Esophagus mucosa (tissue), 1 donor: ENCODE results near the gene PRSS22. TPM values are rescaled to one million over a fixed set of nuclear protein-coding genes. Genes with fewer than 3 reads are reported as not detected.

Experiments
- ATAC-seq: fragments of 200-7000 bp; cut with Tn5 transposase; one replicate; pipeline ENCODE4 v1.9.1; 2020
- total RNA-seq: library from RNA; stranded (reverse); gene quantifications from one replicate; pipeline ENCODE4 v1.2.4, GENCODE V29; 2023
- donor health status: DM: yes; HTN: yes; CAD: no.

Gene PRSS22
- total RNA-seq, 1 donor from 2014 or later, result 97.0 TPM

DNA sequence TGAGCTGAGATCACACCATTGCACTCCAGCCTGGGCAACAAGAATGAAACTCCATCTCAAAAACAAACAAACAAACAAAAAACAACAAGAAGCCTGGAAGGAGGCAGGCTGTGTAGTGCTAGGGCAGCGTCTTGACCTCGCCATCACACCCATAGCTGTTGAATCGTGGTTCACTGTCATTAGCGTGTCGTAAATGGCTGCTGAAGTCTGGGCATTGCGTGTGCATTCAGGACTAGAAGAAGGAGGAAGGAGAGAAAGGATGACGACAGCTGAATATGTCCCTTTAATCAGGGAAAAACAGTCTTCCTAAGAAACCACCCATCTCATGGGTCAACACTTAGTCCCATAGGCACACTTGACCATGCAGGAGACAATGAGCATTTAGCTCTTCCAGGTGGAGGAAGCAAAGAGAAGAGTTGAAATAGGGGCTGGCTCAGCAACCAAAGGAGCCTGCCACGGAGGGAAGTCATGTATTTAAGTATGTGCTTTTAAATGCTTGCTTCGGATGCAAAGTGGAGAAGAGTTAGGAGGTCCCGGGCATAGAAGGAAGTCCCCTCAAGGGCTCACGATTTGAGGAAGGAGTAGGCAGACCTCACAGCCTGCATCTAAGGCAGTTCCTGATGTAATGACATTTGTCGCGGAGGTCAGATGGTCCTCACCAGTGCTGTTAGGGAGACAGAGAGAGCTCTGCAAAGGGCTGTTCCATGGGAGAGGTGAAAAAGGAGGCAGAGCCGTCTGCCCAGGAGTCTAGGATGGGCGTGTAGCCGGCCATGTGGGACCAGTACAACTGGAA is 8.8 kb downstream of the PRSS22 start:
- no peak for ATAC-seq

DNA sequence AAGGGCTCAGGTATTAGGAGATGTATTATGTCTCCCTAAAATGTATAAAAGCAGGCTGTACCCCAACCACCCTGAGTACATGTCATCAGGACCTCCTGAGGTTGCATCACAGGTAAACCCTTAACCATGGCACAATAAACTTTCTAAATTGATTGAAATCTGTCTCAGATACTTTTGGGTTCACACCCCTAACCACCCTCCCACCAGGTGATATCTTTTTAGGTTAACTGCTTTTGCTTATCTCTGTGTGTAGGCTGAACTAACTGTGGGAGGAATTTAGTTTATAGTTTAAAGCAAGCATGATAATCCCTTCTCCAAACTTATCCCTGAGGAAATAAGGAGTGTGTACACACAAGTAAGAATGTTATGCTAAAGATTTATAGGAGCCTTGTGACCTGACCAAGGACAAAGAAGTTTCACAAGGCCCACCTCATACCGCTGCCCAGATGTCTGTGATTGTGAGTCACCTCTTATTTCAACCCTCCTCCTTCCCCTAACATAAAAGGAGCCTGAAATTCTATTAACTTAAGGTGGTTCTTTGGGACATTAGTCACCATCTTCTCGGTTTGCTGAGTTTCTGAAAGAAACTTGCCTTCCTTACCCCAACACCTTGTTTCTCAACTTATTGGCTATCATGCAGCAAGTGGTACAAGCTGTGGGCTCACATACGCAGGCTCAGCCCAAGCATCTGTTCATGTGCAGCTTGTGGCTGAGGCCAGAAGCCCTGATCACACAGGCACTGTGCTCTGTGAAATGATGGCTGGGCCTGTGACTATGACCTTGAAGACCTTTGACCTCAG is 11.3 kb downstream of the PRSS22 start:
- peak; percentile 49 for ATAC-seq

DNA sequence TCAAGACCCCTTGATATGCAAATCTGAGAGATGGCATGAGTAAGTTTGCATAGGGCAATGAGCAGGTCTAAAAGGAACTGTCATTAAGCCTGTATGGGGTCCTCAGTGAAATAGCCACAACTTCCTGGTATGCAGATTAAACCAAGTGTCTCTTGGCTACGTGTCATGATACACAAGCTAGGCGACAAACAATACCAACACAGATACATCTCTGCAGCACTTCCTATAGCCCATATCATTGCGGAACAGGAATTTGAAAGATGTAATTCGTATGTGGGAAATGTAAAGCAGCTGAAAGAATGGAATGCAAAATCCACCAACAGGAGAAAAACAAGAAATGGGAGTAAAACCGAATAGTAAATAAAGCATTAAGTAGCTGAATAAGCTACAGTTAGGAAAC is 12.9 kb downstream of the PRSS22 start:
- no peak for ATAC-seq

DNA sequence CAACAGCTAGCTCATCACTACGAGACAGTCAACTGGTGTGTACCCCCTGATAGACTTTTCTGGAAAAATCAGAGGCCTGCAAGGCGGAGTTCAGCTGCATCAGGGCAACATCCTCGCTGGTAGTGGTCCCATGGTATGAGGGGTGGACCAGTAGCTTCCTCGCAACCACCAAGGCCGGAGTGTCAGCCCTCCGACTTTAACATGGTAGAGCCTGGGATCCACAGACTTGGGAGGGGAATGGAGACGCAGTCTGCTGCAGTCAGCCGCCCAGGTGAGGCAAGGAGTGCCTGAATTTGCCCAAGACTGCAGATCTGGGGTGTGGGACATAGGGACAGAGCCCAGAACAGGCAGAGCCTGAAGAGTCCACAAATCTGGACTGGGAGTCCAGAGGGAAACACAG is 14.4 kb downstream of the PRSS22 start:
- ATAC-seq, result no peak

DNA sequence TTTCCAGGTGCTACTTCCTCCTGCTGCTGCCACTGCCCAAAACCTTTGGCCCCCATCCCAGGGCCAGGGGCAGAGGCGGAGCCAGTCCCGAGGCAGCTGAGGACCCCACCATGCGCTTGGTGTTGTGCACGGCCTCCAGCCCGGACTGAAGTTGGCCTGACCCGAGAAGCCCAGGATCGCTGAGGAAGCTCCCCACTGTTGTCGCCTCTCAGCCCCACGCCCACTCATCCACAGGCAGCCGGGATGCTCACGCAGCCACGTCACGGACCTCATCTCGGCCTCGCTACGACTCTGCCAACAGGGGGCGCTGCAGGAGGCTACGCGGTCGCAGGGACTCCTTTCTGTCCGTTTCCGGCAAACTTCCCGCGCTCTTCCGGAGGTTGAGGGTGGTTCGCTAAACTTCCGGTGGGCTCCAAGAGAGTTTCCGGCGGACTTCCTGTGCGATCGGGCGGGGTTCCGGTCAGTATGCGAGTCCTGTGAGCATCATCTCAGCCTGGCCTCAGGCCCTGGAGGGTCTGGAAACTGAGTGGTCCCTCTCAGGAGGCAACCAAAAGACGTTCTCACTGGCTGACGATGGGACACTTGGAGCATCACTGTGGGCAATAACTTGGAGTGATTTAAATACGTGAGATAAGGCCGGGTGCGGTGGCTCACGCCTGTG is 15.5 kb downstream of the PRSS22 start:
- ATAC-seq, result peak; percentile 2

DNA sequence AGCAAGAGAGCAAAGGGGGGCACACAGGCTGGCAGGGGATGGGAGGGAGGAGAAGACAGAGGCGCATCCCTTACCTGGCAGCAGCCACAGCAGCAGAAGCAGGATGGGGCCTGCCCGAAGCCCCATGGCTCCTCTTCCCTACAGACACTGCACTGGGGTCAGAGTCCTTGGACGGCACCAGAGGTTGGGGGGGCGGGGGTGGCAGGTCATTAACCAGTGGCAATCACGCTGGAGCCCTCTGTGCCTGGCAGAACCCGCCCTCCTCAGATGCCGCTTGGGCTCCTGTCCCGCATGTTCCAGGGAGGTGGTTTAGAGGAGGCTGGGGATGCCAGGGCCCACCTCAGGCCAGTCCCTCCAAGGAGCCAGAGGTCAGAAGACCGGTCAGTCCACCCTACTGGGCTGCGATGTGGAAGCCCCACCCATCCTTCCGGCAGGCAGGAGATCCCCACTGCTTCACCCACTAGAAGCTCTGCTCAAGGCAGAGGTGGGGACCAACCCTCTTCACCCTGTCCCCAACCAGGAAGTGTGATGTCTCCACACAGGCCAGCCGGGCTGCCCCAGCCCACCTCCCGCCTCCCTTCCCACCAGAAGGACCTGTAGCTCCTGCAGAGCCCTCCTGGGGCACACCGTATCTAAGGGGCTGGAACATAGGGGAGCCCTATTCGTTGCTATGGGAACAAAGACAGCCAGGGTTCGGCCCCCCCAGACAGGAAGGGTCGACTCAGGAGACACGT is 16.2 kb downstream of the PRSS22 start:
- ATAC-seq, result no peak

DNA sequence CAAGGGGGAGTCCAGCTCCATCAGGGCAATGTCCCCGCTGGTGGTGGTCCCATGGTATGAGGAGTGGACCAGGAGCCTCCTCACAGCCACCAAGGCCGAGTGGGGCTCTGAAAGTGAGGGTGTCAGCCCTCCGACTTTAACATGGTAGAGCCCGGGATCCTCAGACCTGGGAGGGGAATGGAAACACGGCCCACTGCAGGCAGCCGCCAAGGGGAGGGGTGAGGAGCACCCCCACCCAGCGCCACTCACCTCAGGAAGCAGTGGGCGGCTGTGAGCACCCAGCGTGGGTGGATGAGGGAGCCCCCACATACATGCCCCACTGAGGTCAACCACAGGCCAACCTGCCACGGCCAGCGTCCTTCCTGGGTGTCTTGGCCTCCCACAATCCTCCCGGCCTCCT is 17.1 kb downstream of the PRSS22 start:
- ATAC-seq, result no peak

DNA sequence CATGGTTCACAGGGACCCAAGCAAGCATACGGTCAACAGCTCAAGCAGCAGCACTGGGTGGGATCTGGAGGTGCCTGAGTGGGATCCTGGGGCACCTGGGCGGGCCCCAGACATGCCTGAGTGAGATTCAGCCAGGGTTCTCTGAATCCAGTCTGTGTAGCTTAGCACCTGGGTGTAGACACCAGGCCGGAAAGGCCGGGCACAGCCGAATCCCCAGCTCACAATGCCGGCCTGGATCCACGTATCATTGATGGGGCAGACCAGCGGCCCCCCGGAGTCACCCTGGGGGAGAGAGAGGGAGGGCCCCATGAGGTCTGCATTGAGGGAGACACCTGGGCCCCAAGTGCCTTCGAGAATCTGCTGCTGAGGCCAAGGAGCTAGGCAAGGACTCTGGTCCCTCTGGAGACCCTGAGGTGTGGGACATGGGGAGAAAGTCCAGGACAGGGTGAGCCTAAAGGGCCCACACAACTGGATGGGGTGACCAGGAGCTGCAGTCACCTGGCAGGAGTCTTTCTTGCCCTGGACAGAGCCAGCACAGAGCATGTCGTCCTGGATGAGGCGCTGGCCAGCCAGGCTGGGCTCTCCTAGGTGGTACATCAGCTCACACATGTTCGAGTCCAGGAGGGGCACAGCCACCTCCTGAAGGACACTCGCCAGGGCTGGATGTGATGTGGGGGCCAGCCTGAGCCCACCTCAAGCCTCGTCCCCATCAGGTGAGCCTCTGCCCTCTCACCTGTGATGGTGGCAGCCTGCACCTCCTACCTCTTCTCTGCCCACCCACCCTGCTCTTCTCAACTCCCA is 18.1 kb downstream of the PRSS22 start:
- ATAC-seq, result no peak

DNA sequence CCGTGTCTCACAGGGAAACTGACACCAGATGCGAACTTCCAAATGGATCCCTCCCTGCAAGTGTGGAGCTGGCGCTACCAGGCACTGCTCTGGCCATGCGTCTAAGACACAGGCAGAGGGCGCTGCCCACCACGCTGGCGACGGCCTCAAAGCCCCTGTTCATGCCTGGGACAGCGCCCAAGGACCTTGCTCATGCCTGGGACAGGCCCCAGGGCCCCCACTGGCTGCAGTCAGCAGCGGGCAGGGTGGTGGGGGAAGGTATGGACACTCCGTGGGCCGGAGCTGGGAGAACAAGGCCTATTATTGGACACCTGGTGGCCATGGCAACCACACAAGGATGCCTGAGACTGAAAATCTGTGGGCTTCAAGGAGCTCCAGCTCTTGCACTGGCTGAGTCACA is 19.0 kb downstream of the PRSS22 start:
- peak; percentile 55 for ATAC-seq

DNA sequence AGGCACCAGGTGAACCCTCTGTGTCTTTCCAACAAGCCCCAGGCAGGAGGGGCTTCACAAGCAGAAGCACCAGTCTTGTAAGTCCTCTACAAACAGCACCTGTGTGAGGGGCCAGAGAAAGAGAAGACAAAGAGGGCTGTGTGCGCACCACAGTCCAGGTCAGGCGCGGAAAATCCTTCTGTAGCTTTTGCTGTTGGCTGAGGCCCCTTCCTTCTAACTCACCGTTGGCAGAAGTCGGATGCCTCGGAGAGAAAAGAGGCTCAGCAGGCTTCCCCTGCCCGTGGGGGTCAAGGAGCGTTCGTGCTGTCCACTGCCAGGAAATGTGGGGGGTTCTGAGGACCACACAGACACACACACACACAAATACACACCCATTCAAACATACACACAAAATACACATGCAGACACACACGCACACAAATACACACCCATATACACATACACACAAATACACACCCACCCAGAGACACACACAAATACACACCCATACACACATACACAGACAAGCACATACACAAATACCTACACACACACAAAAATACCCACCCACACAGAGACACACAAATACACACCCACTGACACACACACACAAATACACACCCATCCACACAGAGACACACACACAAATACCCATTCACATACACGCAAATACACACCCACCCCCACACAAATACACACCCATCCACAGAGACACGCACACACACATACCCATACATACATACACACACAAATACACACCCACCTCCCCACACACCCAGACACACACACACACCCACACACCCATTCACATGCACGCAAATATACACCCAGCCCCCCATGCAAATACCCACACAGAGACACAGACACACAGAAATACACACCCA is 21.1 kb downstream of the PRSS22 start:
- no peak for ATAC-seq

DNA sequence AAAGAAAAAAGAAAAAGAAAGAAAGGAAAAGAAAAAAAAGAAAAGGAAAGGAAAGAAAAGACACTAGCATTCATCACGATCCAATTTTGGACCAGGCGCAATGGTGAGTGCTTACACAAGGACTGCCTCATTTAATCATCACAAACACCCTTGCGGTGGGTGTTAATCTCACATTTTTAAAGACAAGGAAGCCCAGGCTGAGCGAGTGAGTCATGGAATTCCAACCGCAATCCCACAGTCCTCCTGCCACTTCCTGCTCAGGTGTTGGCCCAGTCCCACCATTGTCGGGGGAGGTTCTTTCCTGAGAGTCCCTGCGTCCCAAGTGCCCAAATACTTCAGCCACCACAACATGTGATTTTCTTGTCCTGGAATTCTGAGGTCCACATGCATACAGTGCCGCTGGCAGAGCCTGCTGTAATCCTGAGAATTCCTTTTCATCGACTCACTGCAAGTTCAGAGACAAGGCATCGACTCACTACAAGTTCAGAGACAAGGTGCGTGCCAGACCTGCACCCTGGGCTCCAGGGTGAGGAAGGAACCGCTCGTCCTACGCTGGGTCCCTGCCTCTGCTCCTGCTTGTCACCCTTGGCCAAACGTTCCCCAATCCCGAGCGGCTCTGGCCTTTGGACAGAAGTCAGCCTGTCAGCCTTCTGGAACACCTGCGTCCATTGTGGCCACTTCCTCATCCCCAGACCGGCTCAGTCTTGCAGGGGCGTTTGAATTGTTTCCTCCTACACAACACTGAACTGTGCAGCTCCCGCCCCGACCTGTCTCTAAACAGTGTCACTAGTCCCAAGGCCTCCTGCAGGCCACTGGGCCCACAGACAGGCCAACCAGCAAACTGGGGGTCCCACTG is 22.1 kb downstream of the PRSS22 start:
- peak; percentile 61 for ATAC-seq

DNA sequence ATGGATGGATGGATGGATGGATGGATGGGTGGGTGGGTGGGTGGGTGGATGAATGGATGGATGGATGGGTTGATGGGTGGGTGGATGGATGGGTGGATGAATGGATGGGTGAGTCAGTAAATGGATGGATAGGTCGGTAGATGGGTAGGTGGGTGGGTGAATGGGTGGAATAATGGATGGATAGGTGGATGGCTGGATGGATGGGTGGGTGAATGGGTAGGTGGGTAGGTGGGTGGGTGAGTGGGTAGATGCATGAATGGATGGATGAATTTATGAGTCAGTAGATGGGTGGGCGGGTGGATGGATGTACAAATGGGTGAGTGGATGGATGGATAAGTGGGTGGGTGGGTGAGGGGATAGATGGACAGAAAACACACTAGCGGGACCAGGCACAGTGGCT is 23.0 kb downstream of the PRSS22 start:
- no peak for ATAC-seq

DNA sequence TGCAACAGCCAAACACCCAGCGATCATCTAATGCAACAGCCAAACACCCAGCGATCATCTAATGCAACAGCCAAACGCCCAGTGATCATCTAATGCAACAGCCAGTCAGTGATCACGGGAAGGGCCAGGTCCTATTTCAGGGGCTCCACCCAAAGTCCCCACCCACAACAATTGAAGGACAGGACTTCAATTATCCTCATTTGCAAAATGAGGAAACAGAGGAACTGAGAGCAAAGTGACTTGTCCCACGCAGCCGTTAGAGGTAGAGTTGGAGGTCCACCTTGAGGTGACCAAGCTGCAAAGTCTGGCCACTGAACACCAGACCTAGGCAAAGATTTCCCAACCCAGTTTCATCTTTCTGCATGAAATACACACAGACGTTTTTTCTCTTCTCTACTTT is 24.2 kb downstream of the PRSS22 start:
- no peak for ATAC-seq

DNA sequence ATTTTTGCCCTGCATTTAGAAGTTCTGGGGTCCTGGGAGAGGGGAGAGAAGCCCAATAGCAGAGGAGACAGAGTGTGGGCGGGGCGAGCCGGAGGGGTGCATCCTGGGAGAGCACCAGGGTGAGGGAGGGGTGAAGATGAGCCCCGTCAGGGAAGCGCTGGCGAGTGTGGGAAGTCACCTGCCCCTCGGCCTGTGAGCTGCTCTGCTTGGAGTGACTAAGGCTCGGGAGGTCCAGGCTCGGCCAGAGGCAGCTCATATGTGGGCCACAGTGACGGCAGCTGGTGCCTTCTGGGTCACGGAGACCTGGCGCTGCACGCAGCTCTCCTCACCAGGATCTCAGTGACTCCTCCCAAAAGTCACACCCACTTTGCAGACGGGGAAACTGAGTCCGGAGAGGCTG is 26.8 kb downstream of the PRSS22 start:
- ATAC-seq, result no peak

DNA sequence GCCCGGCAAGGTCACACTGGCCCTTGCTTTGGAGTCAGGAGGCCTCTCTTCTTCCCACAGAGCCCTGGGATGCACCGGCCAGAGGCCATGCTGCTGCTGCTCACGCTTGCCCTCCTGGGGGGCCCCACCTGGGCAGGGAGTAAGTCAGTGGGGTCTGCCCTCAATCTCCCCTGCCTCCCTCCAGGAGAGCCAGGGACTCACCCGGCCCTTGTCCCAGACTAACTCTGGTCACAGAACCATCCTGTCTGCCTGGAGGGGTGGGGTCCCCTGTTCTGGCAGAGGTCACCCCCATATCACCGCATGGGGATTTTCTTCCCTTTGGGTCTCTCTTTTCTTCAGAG is 27.6 kb downstream of the PRSS22 start:
- ATAC-seq, result no peak

DNA sequence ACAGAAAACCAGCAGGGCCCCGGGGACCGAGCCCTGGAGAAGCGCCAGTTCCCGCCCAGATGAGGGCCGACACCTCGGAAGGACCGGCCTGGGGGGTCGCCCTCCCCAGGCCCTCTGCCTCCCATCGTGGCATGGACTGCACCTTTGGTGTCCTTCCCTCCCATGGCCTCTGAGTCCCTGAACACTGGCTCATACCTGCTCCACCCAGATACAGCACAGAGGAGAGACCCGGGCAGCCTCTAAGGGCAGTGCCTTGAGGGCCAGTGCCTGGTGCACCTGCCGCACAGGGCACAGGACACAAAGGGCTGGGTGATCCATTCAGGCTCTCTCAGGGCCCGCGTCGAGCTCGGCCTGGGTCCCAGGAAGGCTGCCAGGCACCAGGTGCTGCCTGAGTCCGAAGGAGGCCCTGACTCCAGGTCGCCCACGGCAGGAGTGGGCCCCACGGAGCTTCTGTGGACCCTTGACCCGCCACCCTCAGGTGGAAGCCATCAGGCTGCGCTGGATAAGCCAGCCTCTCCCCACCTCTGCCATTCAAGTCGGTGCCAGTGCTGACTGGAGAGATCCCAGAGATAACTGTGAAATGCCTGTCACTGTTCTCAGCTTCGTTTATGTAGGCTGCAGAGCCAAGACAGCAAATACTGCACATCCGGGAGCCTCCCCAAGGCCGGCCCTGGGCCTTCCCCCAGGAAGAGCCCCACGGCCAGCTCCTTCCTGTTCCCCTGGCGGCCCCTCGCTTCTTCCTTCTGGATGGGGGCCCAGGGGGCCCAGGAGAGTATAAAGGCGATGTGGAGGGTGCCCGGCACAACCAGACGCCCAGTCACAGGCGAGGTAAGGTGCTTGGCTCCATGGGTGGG is 28.2 kb downstream of the PRSS22 start, which contains the start of gene ZG16B:
TSS of gene ZG16B (plus strand) at position 803 of the 854 bp plus-strand sequence. CDS start 139 bp downstream, outside the sequence.
- ATAC-seq, result peak; percentile 55

DNA sequence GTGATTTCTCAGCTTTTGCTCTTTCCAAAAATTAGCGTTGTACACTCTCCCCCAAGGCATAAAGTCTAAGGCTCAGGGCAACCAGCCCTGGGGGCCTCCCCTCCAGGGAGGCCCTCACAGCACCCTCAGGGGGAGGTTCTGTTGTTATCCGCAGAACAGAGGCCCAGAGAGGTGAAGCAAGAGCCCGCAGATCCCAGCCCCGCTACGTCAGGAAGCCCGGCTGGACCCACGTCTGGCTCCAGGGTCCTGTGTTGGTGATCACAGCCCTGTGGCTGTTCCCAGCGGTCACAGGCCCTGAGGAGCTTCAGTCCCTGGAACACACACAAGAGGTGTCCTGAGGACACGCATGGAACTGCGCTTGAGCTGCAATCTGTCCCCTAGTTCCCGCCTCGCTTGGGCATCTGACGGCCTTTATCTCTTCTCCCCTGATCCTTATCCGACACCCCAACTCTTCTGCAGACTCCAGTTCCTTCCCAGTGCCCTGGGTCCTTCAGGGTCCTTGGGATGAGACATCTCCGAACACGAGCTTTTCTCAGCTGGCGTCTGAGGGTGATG is 29.0 kb downstream of the PRSS22 start:
- no peak for ATAC-seq

DNA sequence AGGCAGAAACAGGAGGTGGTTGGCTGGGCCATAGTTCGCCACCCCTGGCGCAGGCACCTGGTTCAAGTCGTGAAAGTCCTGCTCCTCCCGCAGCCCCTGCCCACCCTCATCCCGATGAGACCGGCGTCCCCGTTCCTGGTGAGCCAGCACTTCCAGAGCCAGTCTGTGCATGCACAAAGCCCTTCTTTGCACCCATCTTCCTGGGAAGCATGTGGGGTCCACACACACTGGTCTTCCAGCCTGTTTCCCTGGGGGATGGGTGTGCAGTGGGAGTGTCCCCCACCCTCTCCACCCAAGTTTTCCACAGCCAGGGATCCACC is 29.5 kb downstream of the PRSS22 start:
- no peak for ATAC-seq
